Psoas muscle (tissue), 8 donors: ENCODE data around the gene XRN2. TPM values are rescaled to one million over a fixed set of nuclear protein-coding genes. Genes with fewer than 3 reads are reported as not detected.

Experiments
- ATAC-seq, 4 donors: fragments of 200-7000 bp; cut with Tn5 transposase; one replicate each; pipeline ENCODE4 v1.9.1; 2020; ENCODE audit warnings: moderate library complexity in 3 of 4, mild to moderate bottlenecking in 2 of 4
- DNase-seq, 2 donors: peaks; one replicate each; pipeline ENCODE4 v3.0.0-alpha.2; 2020
- H3K27ac ChIP-seq: fragments of 200-600 bp; one replicate; pipeline ENCODE4 v1.8.0; 2022
- H3K27me3 ChIP-seq, 3 donors: fragments of 200-600 bp in 1 of 3; one replicate each; pipeline versions ENCODE4 v1.6.1 to v1.8.0; 2013 to 2022; ENCODE audit warnings: low read length in 2 of 3, mild to moderate bottlenecking in 2 of 3, moderate library complexity in 1 of 3; ENCODE audit not compliant: insufficient read depth in 3 of 3
- H3K36me3 ChIP-seq, 2 donors: fragments of 200-600 bp in 1 of 2; one replicate each; pipeline versions ENCODE4 v1.6.1 to v1.8.0; 2013 to 2022; ENCODE audit warnings: low read depth in 1 of 2, mild to moderate bottlenecking in 1 of 2, moderate library complexity in 1 of 2; ENCODE audit not compliant: insufficient read depth in 1 of 2
- H3K4me1 ChIP-seq: fragments of 200-600 bp; one replicate; pipeline ENCODE4 v1.8.0; 2022
- H3K4me3 ChIP-seq: fragments of 200-600 bp; one replicate; pipeline ENCODE4 v1.8.0; 2022; ENCODE audit warnings: mild to moderate bottlenecking
- H3K9me3 ChIP-seq: fragments of 200-600 bp; one replicate; pipeline ENCODE4 v1.8.0; 2022
- WGBS, 3 donors: extraction: QIAGEN DNeasy Blood & Tissue Kit; methylation state at CpG; one replicate each; pipeline versions ENCODE4 v1.1.6 to v1.1.7; 2013; 5-methylcytosine and 5-hydroxymethylcytosine counted together
- intact Hi-C, 2 donors: fragments of 100-400 bp; cut with DNase I; formaldehyde crosslinking; loops; one replicate each; pipeline versions ENCODE4 v1.11.0 to v1.14.2; 2022
- polyA plus RNA-seq, 3 donors: library from polyadenylated mRNA; stranded (reverse); fragments of 200-250 nt; gene quantifications; one replicate each; pipeline ENCODE4 v1.2.3, GENCODE V29; 2013
- total RNA-seq, 4 donors: library from RNA; stranded (reverse); fragmentation: NEBNext Ultra II Directional in 2 of 4; extraction: Animal tissue kit (Norgen Biotek cat#: 25700) in 2 of 4; gene quantifications; one replicate each; pipeline versions ENCODE4 v1.2.1 to v1.2.4, GENCODE V29; 2021 to 2023
- TF ChIP-seq, protein P1 (sequence below): fragments of 200-600 bp; IDR thresholded peaks from one replicate; pipeline ENCODE4 v1.8.0; 2022; ENCODE audit warnings: antibody characterized with exemption
- donor health status: healthy with polysubstance abuse.
- donor health status: DM: no; HTN: no; CAD: no; lungs with moderate emphysema.
- donor health status: Bipolar disorder and iron deficiency.
- donor health status: healthy.
- donor health status: DM: yes; HTN: yes; CAD: no.
- donor health status: DM: no; HTN: no; CAD: no.
- donor health status: DM: no; HTN: no; CAD: no.
- donor health status: DM: yes; HTN: yes; CAD: no.

XRN2 gene
- total and polyA plus RNA-seq, 7 donors = 25.1 to 48.3 (median 41.0) TPM

DNA sequence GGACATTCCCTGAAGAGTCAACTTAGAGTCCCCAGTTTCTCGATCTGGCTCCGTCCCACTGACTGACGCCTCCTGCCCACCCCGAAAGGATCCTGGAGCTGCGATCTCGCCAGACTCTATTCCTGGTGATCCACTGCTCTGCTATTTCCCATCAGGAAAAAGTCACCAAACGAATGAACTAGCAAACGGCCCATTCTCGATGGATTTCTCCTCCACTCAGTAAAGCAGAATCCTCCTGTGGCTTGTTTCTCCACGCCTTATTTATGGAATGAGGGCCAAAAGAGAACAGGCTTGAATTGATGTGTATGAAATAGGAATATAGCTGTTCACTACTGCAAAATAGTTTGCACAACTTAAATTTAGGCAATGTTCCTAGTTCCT is 88.8 kb downstream of the XRN2 start:
- no peaks in the 10 kb centered on the region for H3K9me3 ChIP-seq
- TF ChIP-seq, protein P1, sequence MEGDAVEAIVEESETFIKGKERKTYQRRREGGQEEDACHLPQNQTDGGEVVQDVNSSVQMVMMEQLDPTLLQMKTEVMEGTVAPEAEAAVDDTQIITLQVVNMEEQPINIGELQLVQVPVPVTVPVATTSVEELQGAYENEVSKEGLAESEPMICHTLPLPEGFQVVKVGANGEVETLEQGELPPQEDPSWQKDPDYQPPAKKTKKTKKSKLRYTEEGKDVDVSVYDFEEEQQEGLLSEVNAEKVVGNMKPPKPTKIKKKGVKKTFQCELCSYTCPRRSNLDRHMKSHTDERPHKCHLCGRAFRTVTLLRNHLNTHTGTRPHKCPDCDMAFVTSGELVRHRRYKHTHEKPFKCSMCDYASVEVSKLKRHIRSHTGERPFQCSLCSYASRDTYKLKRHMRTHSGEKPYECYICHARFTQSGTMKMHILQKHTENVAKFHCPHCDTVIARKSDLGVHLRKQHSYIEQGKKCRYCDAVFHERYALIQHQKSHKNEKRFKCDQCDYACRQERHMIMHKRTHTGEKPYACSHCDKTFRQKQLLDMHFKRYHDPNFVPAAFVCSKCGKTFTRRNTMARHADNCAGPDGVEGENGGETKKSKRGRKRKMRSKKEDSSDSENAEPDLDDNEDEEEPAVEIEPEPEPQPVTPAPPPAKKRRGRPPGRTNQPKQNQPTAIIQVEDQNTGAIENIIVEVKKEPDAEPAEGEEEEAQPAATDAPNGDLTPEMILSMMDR = no peak
- no peak for DNase-seq
- intact Hi-C loops = loop anchor here in 1 of 2 donors (10.0 kb wide), 1 partner anchor 157 kb away; no protein-coding TSS in a partner anchor
- no peak overlapping the region for H3K27ac ChIP-seq
- H3K36me3 ChIP-seq = peaks cover 0 to 38% of the 10 kb centered on the region in 2 donors
- H3K27me3 ChIP-seq = peaks cover 6 to 60% (median 17%) of the 10 kb centered on the region in 3 donors
- H3K4me3 ChIP-seq = no peak overlapping the region
- H3K4me1 ChIP-seq = peaks cover 5% of the 10 kb centered on the region
- WGBS, 3 donors = 33 to 48% (median 44%) methylated on average over 10 of the region's 10 CpGs
- ATAC-seq = no peak

DNA sequence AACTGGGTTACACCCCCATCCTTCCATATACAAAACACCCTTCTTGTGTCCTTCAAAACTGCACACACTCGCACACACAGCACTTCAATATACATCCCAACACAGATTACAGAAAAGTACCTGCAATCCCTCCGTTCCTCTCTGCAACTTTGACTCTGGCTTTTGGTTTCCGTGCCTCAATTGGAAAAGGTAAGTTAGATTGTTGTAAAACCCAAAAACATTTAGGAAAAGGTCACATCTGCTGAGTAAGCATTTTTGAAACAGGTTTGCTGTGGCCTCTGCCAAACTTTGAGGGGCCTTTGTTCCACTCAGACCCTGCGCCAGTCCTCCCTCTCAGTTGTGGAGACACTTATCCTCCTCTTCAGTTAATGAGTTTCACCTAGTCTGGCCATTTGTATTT is 90.0 kb downstream of the XRN2 start:
- peaks cover 0 to 26% of the 10 kb centered on the region in 2 donors for H3K36me3 ChIP-seq
- intact Hi-C loops = loop anchor here in 1 of 2 donors (10.0 kb wide), 1 partner anchor 158 kb away; no protein-coding TSS in a partner anchor
- TF ChIP-seq, protein P1 = no peak
- H3K27me3 ChIP-seq = peaks cover 6 to 72% (median 26%) of the 10 kb centered on the region in 3 donors
- H3K9me3 ChIP-seq = no peaks in the 10 kb centered on the region
- ATAC-seq (no peak), DNase-seq (no peak)
- no peak overlapping the region for H3K27ac ChIP-seq
- no peak overlapping the region for H3K4me3 ChIP-seq
- WGBS, 3 donors = 59 to 77% (median 74%) methylated on average over 4 of the region's 4 CpGs
- H3K4me1 ChIP-seq = peaks cover 5% of the 10 kb centered on the region

DNA sequence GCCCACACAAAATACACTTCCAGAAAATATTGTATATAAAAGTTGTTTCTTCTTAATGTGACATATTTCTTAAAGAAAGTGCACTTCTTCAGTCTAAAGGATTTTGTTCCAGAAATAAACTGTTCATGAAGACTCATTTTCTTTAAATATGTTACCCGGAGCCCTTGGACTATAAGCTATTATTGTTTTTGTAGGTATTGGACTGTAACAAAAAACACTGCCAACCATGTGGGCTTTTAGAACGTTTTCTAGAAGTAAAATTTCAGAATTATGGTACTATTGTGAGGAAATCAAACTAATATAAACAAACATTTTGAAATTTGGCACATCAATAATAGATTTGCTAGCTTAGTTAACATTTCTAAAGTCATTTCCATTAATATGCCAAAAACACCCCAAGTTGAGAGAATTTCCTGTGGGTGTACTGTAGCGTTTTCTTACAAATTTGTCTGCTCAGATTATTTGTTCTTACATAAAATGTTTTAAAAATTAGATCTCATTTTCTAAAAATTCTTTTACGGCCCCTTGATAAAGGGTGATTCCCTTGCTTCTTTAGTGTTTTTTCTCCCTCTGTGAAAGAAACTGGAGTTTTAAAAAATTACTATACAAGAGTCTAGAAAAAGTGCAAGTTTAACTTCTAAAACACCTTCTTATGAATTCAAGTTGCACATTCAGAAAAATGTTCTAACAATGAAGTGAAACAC is 90.8 kb downstream of the XRN2 start:
- Histone ChIP-seq H3K27ac (no peak overlapping the region), H3K9me3 (no peaks in the 10 kb centered on the region), H3K4me3 (no peak overlapping the region), H3K36me3 (peaks cover 0 to 18% of the 10 kb centered on the region in 2 donors), H3K4me1 (peaks cover 5% of the 10 kb centered on the region), H3K27me3 (peaks cover 6 to 80% (median 26%) of the 10 kb centered on the region in 3 donors)
- TF ChIP-seq, protein P1 = no peak
- 53 to 63% (median 59%) methylated on average over 4 of the region's 4 CpGs for WGBS, 3 donors
- DNase-seq (no peak), ATAC-seq (no peak)
- intact Hi-C loops = loop anchor here in 1 of 2 donors (10.0 kb wide), 1 partner anchor 159 kb away; no protein-coding TSS in a partner anchor

DNA sequence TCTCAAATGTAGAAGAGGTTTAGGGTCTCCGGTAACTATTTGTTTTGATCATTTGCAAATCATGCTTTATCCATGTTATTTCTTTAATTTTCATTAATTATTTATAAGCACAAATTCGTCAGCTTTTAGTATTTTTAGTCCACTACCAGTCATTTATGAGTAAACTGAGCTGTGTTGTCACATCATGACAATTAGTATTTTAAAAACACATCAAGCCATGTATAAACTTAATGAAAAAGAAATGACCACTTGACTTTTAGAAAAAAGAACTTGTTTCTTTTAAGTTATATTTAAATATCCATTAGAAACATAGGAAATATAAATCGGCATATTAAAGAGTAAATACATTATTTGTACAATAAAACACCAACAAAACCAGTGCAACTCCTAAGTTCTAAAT is 91.4 kb downstream of the XRN2 start:
- ATAC-seq (no peak), DNase-seq (no peak)
- intact Hi-C loops = loop anchor here in 1 of 2 donors (10.0 kb wide), 1 partner anchor 160 kb away; no protein-coding TSS in a partner anchor
- 24 to 34% (median 25%) methylated on average over 3 of the region's 3 CpGs for WGBS, 3 donors
- Histone ChIP-seq H3K4me1 (peaks cover 5% of the 10 kb centered on the region), H3K27me3 (peaks cover 6 to 86% (median 26%) of the 10 kb centered on the region in 3 donors), H3K4me3 (no peak overlapping the region), H3K9me3 (no peaks in the 10 kb centered on the region), H3K27ac (no peak overlapping the region), H3K36me3 (peaks cover 0 to 12% of the 10 kb centered on the region in 2 donors)
- TF ChIP-seq, protein P1 = no peak
